Hematopoietic multipotent progenitor cell (in vitro differentiated cells): ENCODE data around the gene MICALL1. TPM values are rescaled to one million over a fixed set of nuclear protein-coding genes. Genes with fewer than 3 reads are reported as not detected.

Source experiments
- DNase-seq, 3 donors: peaks; one replicate each; pipeline ENCODE4 v3.0.0-alpha.2; 2011 to 2015; ENCODE audit warnings: low read depth in 2 of 3, low spot score in 2 of 3
- total RNA-seq: library from RNA; depleted of rRNA; stranded (reverse); fragments of >200 nt; gene quantifications from one replicate; pipeline ENCODE4 v1.2.3, GENCODE V29; 2012

Gene MICALL1
- total RNA-seq, 1 donor = 38.5 TPM

DNA sequence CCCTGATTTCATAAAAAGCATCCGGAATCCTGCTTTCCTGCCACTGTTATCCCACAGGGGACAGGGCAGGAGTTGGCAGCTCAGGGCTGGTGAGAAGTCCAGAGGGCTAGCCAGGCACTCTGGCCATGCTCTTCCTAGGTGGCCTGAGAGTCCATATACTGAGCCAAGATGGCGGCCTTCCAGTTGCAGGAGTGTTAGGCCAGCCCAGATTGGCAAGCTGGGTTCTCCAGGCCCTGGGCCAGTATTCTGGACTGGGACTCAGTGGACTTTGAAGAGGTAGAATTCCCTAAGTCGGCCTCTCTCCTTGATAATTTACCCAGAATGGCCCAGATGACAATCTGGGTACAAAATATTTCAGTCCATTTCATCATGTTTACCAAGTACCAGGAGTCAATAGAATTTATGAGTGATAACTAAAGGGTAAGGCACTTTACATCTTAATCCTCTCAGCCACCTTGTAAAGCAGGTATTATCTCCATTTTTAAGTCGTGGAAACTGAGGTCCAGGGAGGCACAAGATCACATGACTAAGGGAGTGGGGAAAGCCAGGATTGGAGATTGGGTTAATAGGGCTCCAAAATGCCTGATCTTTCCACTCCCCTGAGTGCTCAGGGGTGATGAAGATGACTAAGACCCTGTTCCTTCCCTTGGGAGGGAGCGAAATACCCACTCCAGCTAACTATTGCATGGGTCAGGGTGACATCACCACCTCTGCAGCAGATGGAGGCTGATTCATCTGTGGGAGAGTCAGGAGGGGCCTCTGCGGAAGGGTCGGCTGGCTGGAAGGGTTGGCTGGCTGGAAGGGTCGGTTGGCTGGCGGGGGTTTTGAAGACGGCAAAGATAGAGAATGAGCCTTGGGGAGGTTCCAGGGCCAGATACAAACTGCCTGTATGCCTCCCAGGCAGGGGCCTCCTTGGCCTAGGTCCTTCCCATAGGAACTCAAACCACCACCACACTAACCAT lies 1.2 kb upstream of the MICALL1 start:
- DNase-seq = peak in 2 of 3 donors; percentile 40 to 74

DNA sequence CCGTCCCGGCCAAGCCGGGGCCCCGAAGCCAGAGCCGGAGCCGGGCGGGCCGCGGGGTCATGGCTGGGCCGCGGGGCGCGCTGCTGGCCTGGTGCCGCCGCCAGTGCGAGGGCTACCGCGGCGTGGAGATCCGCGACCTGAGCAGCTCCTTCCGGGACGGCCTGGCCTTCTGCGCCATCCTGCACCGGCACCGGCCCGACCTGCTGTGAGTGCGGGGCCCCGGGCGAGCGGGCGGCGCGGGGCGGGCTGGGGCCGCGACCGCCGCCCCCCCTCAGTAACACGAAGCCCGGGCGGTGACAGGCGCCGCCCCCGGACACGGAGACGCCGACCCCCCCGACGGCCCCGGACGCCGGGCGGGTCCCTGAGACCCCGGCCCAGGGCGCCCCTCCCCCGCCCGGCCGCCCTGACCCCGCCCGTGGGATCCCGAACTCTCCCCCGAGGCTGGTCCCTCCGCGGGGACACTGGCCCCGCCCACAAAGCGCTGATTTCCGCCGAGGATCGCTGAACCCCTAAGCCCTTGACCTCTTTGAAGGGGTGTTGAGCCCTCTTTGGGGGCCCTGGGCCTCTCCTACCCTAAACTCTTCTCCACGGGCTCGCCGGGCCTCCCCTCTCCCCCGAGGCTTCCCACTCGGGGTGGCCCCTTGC lies 389 bp downstream of the MICALL1 start:
- DNase-seq = peak in 1 of 3 donors; percentile 21

DNA sequence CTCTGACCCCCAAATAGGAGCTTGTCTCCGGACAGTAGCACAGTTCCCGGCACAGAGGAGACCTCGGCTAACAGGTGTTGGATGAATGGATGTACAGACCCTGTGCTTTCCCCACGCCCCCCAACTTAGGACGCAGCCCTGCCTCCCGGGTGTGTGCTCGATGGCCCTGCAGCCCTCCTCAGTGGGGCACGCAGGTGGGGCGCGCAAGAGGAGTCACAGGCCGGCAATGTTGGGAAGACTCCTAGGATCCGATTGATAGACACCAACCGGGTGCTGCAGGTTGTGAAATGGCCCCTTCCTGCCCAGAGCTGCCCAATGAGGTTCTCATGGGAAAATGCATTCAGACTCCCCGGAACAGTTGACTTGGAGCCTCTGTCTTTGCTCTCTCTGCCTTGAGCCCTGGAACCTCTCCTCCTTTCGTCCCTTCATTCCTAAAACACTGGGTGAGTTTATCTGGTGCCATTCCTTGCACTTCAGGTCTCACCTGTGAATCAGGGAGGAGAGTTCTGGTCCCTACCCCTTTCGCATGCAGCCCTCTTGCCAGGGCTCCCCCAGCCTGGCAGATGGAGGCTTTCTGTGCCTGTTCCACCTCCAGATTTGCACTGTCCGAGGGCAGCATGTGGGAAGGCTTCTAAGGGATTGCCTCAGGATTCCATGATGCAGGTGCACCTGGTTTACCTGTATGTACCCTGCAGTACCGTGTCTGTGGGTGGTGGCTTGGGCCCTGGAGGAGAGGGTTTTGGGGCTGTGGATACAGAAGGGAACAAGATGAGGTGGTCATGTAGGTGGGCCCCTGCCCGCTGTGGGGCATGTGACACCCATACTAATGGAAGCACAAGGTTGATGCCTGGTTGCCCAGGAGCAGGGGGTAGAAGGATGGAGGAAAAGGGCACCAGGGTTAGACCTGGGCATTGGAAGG lies 1.2 kb downstream of the MICALL1 start:
- no peak for DNase-seq

DNA sequence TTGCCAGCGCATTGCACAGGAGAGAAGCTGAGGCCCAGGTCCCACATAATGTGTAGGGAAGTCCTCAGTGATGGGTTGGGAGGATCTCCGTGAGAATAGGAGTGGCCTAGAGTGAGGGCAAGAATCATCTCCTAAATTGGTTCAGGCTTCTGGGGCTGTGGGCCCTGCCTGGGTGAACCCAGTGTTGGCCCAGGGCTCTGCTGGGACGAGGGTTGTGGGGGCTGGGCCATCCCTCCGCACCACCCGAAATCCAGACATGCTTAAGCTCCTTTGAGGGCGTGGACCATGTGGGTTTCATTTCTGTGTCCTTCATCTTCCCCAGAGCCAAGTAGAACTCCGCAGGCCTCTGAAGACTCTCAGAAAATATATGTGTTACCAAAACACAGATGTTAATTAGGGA lies 3.7 kb downstream of the MICALL1 start:
- DNase-seq = no peak

DNA sequence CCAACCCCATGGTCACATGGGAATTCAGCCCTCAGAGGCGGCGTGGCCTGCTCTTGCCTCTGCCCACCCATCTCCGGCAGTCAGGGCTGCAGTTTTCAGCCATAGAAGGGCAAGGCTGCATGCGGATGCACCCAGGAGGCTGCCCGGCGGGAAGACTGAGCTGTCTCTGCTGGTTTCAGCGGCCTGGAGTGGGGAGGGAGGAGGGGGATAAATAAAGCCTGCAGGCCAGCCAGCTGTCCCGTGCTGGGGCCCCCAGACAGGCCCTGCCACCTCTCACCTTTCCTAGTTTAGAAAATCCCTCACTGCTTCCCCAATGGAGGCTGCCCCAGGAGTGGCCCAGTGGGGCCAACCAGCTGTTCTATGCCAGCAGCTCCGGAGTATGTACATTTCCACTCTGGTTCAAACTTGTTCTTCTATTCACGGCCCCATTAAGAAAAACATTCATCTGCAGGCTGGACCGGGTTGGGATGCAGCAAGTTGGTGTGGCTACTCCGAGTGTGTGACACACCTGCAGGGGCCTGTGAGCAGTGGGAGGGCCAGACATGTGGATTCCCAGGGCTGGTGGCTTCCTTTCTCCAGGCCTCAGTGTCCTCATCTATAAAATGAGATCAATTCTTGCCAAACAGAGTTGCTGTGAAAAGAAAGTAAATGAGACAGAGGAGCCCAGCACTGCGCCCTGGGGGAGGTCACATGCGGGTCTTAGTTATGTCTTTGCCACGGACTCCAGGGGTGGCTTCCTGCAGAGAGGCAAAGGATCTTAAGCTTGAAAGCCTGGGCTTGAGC lies 5.0 kb downstream of the MICALL1 start:
- DNase-seq = no peak

DNA sequence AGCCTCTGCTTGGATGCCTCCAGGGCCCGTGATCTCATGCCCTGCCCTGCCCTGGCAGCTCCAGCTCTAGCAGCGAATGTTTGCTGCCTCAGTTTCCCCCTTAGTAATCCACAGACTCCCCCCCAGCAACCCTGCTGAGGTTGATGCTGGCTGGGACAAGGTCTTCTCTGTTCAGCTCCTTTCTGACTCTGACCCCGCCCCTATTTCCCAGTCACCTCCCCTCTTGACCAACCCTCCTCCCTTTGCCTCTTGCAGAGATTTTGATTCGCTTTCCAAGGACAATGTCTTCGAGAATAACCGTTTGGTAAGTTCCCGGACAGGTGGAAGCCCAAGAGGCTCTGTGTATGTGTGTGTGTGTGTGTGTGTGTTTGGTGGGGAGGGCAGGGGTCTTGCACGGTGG lies 5.6 kb downstream of the MICALL1 start:
- no peak for DNase-seq

DNA sequence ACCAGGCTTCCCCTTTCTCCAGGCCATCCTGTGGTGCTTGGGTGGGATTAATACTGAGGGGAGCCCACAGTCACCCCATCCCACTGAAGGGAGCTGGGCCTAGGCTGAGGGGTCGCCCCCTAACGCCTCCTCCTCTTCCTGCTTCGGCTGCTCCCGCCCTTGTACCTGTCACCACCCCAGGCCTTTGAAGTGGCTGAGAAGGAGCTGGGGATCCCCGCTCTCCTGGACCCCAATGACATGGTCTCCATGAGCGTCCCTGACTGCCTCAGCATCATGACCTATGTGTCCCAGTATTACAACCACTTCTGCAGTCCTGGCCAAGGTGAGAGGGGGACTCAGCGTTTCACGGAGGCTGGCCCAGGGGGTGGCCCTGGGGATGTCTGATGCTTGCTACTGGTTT lies 6.1 kb downstream of the MICALL1 start:
- no peak for DNase-seq

DNA sequence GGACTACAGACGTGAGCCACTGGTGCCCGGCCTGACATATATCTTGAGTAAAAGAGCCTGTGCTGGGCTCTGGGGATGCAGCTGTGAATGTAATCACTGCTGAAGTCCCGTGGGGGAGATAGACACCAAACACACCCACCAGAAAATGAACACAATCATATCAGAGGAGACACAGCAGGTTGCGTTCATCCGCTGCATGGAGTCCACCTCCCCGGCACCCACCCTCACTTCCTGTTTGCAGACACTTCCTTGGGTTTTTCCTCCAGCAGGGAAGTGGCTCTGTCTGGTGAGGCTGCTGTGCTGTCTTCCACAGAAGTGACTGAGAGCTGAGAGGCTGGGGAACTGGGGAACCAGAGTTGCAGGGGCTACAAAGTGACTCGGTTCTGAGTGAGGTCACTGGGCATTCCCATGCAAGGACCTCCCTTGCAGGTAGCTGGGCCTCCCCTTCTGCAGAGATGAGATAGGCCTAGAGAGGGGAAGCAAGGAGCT lies 7.2 kb downstream of the MICALL1 start:
- DNase-seq = no peak

DNA sequence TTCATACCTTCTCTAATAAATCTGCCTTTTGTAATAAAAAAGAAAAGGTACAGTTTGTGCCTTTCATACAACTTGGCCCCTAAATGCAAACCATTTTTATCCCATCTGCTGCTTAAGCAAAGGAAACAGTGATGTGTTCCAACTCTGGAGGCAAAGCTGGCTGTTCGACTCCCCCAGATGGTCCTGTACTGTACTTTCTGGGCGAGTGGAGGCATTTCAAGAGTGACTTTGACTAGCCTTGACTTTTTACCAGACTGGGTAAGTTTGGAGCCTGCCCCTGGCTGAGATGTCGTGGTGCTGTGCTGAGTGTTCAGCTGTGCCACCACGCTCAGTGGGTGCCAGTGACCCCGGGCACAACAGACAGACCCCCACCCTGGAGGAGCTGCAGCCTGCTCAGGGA lies 10.2 kb downstream of the MICALL1 start:
- no peak for DNase-seq

DNA sequence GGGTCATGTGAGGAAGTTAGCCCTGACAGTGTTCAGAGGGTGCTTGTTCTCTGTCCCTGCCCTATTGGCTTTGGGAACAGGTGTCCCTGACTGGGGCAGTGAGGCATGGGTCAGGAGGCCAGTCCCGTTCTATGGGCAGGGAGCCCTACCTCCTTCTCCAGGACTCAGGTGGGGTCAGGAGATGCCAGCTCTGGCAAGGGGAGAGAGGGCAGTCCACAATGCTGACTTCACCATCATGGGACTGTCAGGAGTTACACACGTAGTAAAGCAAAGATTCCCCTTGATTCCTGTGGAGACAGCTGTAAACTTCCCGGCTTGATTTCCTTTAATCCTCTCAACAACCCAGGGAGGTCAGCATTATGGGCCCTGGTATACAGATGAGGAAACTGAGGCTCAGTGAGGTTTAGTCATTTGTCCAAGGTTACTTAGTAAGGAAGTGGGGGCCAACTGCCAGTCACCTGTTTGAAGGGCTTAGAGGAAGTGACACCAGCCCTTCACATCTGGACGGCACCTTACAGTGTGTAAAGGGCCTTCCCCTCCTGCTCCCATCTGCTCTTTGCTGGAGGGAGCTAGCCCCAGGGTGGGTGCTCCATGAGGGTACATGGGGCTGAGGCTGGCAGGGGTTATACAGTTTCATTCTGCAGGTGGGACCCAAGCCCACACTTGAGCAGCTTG lies 11.9 kb downstream of the MICALL1 start:
- no peak for DNase-seq

DNA sequence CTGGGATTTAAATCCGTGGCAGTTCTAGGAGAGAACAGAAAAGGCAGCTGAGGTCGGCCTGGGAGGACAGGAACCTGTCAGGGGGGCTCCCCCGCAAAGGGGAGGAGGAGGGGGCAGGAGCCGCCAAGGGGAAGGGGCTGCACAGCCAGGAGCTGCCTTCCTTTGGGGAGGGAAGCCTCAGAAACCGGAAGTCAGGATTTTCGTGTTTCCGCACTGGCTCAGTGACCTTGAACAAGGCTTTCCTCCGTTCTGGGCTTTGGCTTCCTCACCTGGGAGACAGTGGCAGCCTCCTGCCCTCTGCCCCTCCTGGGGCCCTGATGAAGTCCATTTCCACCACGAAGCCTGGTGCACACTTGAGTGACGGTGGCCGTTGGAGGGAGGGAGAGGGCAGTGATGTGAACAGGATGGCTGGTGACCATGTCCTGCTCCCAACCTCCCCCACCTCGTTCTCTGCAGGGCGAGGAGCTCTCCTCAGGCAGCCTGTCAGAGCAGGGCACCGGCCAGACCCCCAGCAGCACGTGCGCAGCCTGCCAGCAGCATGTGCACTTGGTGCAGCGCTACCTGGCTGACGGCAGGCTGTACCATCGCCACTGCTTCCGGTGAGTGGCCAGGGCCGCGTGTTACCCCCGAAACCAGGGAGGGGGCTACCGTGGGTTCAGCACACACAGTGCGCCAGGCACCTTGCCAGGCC lies 12.6 kb downstream of the MICALL1 start:
- DNase-seq = no peak

DNA sequence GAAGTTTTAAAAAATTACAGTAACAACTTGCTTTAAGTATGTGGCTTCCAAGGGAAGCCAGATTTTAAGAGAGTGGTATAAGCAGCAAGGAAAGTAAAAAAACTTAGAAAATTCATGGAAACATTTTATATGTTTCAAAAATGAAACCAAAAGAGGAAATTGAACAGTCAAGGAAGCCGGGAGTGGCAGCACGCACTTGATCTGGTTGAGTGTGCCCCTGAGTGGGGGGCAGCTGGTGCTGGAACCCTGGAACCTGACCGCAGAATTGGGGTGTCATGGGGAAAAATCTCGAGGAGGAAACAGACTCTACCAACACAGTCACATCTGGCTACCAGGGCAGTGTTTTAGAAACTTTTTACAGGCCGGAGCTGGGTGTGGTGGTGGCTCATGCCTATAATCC lies 14.0 kb downstream of the MICALL1 start:
- peak in 2 of 3 donors; percentile 36 to 70 for DNase-seq

DNA sequence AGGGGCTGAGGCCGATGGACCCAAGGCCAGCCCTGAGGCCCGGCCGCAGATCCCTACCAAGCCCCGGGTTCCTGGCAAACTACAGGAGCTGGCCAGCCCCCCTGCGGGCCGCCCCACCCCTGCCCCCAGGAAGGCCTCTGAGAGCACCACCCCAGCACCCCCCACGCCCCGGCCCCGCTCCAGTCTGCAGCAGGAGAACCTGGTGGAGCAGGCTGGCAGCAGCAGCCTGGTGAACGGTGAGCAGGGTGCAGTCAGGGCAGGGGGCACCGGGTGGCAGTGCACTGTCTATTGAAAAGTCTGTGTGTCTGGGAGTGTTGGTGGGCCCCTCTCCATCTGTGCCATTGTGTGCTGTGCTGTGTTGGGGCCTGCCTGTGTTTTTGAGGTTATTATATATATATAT lies 16.1 kb downstream of the MICALL1 start:
- peak in 2 of 3 donors; percentile 20 to 53 for DNase-seq

DNA sequence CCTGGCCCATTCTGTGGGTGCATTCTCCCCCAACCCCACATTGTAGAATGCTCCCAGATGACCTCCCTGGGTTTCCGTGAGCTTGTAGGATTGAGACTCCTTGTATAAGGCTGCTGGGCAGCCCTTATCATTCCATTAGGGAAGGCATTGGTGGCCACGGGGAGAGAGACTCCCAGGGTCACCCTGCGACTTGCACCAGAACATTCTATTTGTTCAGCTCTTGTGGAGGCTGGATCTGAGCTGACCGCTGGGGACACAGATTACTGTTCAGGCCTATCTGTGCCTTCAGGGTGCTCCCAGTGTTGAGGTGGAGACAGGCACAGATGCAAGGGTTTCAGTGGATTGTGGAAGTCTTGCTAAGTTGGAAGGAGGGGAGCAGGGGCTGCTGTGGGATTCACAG lies 17.8 kb downstream of the MICALL1 start:
- DNase-seq = no peak

DNA sequence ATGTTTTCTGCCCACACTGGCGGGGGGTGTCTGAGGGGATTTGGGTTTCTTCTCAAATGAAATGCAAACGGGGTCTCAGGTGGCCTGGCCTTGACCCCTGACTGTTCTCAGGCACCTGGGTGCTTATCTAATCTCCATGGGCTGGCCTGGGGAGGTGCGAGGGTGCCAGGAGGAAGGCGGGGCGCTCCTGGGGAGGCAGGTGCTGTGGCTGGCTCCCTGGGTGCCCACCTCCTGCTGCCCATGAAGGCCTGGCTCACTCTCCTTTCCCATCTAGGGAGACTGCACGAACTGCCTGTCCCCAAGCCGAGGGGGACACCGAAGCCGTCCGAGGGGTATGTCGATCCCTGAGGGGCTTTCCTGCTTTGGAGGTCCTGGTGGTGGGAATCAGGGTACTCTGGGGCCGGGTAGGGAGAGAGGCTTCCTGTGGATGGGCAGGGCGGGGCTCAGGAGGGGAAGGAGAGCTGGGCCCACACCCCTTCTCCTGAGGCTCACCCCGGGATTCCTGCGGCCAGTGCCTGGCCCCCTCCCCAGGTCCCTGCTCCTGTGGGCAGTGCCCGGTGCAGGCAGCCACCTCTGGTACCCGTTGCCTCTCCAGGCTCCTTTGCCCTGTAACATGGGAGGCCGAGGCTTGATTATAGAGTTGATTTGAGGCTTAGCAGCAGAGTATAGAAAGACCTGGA lies 18.4 kb downstream of the MICALL1 start:
- no peak for DNase-seq

DNA sequence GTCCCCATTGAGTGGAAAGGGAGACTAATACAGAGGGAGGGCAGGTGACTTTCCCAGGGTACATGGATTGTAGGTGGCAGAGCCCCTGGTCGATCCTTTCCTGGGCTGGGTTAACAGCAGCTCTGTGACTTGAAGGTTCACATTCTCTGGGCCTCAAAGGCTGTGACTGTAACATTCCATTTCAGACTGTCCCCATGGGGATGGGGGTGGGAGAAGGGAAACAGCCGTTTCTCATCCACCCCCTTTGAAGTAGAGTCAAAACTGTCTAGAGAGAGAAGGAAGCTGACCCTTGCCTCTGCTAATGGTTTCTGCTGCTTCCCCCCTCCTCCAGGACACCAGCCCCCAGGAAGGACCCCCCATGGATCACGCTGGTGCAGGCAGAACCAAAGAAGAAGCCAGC lies 19.2 kb downstream of the MICALL1 start:
- no peak for DNase-seq

DNA sequence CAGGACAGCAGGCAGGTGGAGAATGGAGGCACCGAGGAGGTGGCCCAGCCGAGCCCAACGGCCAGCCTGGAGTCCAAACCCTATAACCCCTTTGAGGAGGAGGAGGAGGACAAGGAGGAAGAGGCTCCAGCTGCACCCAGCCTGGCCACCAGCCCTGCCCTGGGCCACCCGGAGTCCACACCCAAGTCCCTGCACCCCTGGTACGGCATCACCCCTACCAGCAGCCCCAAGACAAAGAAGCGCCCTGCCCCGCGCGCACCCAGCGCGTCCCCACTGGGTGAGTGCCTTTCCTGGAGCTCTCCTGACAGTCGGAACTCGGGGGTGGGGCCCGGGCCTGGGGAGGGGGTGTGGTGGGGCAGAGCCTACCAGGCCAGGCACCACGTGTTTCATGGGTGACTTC lies 19.7 kb downstream of the MICALL1 start:
- no peak for DNase-seq

DNA sequence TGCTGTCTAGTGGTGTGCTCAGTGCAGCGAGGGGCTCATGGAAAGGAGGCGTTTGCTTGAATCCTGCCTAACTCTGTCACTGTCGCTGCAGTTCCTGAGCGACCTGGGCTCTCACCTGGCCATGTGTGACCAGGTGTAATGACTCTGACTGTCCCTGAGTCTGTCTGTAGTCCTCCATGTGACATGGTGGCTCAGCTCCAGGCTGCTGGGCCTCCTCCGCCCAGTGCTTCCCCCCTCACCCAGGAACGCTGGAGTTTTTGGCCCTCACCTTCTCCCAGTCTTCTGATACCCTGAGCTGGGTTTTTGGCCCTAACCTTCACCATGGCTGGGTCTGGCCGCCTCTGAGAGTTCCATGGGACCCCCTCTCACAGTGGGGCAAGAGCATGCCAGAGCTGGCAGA lies 20.3 kb downstream of the MICALL1 start:
- DNase-seq = no peak
